NCI-H146 treated with DMSO at 0.1 percent for 48 hours (cell line): ENCODE data around the gene RAVER1.
A peak's percentile ranks its signal among the peaks of the same experiment; 100 is the strongest.
"Not testable (repeated sequence)": the region's sequence is repeated elsewhere in the genome, so short reads cannot be mapped to it uniquely, and the experiment has no call there.

ENCODE experiments used
- DNase-seq: peaks from one replicate; lab custom pipeline; 2025; ENCODE audit not compliant: unreplicated experiment; lab: John Stamatoyannopoulos, UW

The RAVER1 gene

GRCh38 chr19:10344780-10345179 lies 11.5 kb upstream of the RAVER1 start:
- no peak for DNase-seq

GRCh38 chr19:10343495-10343894 lies 10.2 kb upstream of the RAVER1 start:
- DNase-seq: no peak

- no peak for DNase-seq
Observed at GRCh38 chr19:10339977-10340376, 6.6 kb upstream of the RAVER1 start.

- DNase-seq: no peak
Observed at GRCh38 chr19:10339380-10339960, 6.1 kb upstream of the RAVER1 start, which contains the start of gene ICAM3. TSS of gene ICAM3 (minus strand) at chr19:10339624. CDS start at chr19:10339614, 10 bp downstream.

- DNase-seq: no peak
Observed at GRCh38 chr19:10338940-10339339, 5.6 kb upstream of the RAVER1 start.

- DNase-seq: not testable (repeated sequence)
Observed at GRCh38 chr19:10336725-10337124, 3.4 kb upstream of the RAVER1 start.

- DNase-seq: no peak
Observed at GRCh38 chr19:10335352-10335985, 2.1 kb upstream of the RAVER1 start.

GRCh38 chr19:10334588-10335351 lies 1.4 kb upstream of the RAVER1 start:
- peak; percentile 74 for DNase-seq

- DNase-seq: no peak
Observed at GRCh38 chr19:10333758-10334587, 644 bp upstream of the RAVER1 start.

GRCh38 chr19:10332158-10332964 lies 968 bp downstream of the RAVER1 start:
- no peak for DNase-seq

- no peak for DNase-seq
Observed at GRCh38 chr19:10329555-10329954, 3.8 kb downstream of the RAVER1 start.

- no peak for DNase-seq
Observed at GRCh38 chr19:10328558-10329429, 4.5 kb downstream of the RAVER1 start.

- DNase-seq: no peak
Observed at GRCh38 chr19:10327793-10328192, 5.5 kb downstream of the RAVER1 start.

GRCh38 chr19:10325732-10326131 lies 7.6 kb downstream of the RAVER1 start:
- no peak for DNase-seq

- no peak for DNase-seq
Observed at GRCh38 chr19:10321874-10322835, 11.2 kb downstream of the RAVER1 start.

GRCh38 chr19:10321417-10321797 lies 11.9 kb downstream of the RAVER1 start:
- DNase-seq: no peak

GRCh38 chr19:10320602-10321416 lies 12.5 kb downstream of the RAVER1 start:
- no peak for DNase-seq
